ENCODE data around the gene NREP.

NREP gene

GRCh38 chr5:111738118-111738517, 18.9 kb downstream of the NREP start:
- TF ChIP-seq, protein P1, sequence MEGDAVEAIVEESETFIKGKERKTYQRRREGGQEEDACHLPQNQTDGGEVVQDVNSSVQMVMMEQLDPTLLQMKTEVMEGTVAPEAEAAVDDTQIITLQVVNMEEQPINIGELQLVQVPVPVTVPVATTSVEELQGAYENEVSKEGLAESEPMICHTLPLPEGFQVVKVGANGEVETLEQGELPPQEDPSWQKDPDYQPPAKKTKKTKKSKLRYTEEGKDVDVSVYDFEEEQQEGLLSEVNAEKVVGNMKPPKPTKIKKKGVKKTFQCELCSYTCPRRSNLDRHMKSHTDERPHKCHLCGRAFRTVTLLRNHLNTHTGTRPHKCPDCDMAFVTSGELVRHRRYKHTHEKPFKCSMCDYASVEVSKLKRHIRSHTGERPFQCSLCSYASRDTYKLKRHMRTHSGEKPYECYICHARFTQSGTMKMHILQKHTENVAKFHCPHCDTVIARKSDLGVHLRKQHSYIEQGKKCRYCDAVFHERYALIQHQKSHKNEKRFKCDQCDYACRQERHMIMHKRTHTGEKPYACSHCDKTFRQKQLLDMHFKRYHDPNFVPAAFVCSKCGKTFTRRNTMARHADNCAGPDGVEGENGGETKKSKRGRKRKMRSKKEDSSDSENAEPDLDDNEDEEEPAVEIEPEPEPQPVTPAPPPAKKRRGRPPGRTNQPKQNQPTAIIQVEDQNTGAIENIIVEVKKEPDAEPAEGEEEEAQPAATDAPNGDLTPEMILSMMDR (IDR thresholded peaks at IDR 0.05; ENCODE audit: insufficient read depth, low read length, missing control alignments), result no peak
- POLR2A ChIA-PET, result interaction anchor here (1.5 kb wide), 1 partner anchor 187 kb away, joined by 3 read pairs; no protein-coding TSS in a partner anchor
- CTCF ChIA-PET, result interaction anchor here (2.0 to 2.3 kb wide), 3 partner anchors 10 to 206 kb away, joined by 7 to 9 read pairs (median 8); no protein-coding TSS in a partner anchor
- no peak for DNase-seq (ENCODE audit: low read depth, low spot score)
- H3K4me3 ChIP-seq (ENCODE audit: low read depth, low read length), result no peak overlapping the region

- DNase-seq (ENCODE audit: low read depth, low spot score), result no peak
- CTCF ChIA-PET, result interaction anchor here (2.0 to 2.3 kb wide), 3 partner anchors 10 to 205 kb away, joined by 7 to 9 read pairs (median 8); no protein-coding TSS in a partner anchor
- no peak overlapping the region for H3K4me3 ChIP-seq (ENCODE audit: low read depth, low read length)
- TF ChIP-seq, protein P1 (IDR thresholded peaks at IDR 0.05; ENCODE audit: insufficient read depth, low read length, missing control alignments), result no peak
- POLR2A ChIA-PET, result interaction anchor here (1.5 kb wide), 1 partner anchor 187 kb away, joined by 3 read pairs; no protein-coding TSS in a partner anchor
These were observed 19.3 kb downstream of the NREP start for GRCh38 chr5:111737716-111738115.

GRCh38 chr5:111735583-111736270, 21.3 kb downstream of the NREP start:
- DNase-seq (ENCODE audit: low read depth, low spot score), result no peak
- H3K4me3 ChIP-seq (ENCODE audit: low read depth, low read length), result no peak overlapping the region
- TF ChIP-seq, protein P1 (IDR thresholded peaks at IDR 0.05; ENCODE audit: insufficient read depth, low read length, missing control alignments), result no peak
- CTCF ChIA-PET, result interaction anchor here (0.9 to 2.3 kb wide), 8 partner anchors 8 to 424 kb away, joined by 3 to 8 read pairs (median 4); partner anchors contain the start of gene NREP
- POLR2A ChIA-PET, result interaction anchor here (0.6 to 3.8 kb wide), 8 partner anchors 9 to 411 kb away, joined by 3 to 16 read pairs (median 4); partner anchors contain the start of gene NREP

GRCh38 chr5:111734597-111734996, 22.4 kb downstream of the NREP start:
- DNase-seq (ENCODE audit: low read depth, low spot score), result no peak
- CTCF ChIA-PET, result interaction anchor here (1.1 to 1.8 kb wide), 2 partner anchors 23 to 184 kb away, joined by 3 to 7 read pairs; partner anchors contain the start of gene NREP
- no peak overlapping the region for H3K4me3 ChIP-seq (ENCODE audit: low read depth, low read length)
- POLR2A ChIA-PET, result interaction anchor here (1.0 to 3.8 kb wide), 2 partner anchors 23 to 42 kb away, joined by 3 to 16 read pairs; partner anchors contain the start of gene NREP
- TF ChIP-seq, protein P1 (IDR thresholded peaks at IDR 0.05; ENCODE audit: insufficient read depth, low read length, missing control alignments), result no peak

DNA sequence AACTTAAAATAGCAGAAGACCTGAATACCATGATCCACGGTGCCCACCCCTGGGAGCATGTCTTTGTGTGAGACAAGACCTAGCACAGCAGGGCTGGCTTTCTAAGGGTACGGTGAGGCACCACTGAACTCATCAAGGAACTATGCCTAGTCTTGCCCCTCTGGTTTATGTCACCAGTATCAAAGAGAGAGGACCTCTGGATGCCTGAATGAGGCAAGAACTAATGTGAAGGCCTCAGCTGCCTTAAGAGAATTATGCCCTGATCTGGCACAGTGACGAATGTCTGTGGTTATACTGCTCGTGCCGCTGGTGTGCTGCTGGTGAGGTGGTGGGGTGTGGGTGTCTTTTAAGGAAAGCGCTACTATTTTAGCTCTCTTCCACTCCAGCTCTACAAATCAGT, 23.0 kb downstream of the NREP start:
- ChIA-PET CTCF (interaction anchor here (1.0 kb wide), 1 partner anchor 203 kb away, joined by 4 read pairs; no protein-coding TSS in a partner anchor), POLR2A (interaction anchor here (1.0 to 3.8 kb wide), 2 partner anchors 23 to 43 kb away, joined by 3 to 16 read pairs; partner anchors contain the start of gene NREP)
- no peak for DNase-seq (ENCODE audit: low read depth, low spot score)
- H3K4me3 ChIP-seq (ENCODE audit: low read depth, low read length), result no peak overlapping the region
- TF ChIP-seq, protein P1 (IDR thresholded peaks at IDR 0.05; ENCODE audit: insufficient read depth, low read length, missing control alignments), result no peak

DNA sequence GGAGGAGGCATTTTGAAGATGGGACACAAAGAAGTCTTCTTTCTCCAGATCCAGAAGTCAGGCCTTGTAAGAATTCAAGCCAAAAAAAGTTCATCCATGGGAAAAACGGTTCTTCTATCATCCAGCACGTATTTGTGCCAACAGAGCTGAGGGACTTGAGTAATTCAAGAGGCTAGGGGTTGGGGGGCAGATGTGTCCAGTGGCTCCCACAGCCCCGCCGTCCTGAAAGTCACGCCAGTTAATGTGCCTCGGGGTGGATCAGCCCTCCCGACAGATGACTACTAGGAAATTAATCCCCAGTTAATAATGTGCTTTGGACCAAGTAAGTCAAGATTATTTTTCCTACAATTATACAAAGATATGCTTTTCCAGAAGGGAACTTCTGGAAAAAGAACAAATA, 23.4 kb downstream of the NREP start:
- no peak overlapping the region for H3K4me3 ChIP-seq (ENCODE audit: low read depth, low read length)
- ChIA-PET CTCF (interaction anchor here (1.0 kb wide), 1 partner anchor 202 kb away, joined by 4 read pairs; no protein-coding TSS in a partner anchor), POLR2A (interaction anchor here (1.0 to 3.8 kb wide), 2 partner anchors 24 to 43 kb away, joined by 3 to 16 read pairs; partner anchors contain the start of gene NREP)
- no peak for DNase-seq (ENCODE audit: low read depth, low spot score)
- TF ChIP-seq, protein P1 (IDR thresholded peaks at IDR 0.05; ENCODE audit: insufficient read depth, low read length, missing control alignments), result no peak
